CD4-positive, alpha-beta T cell (primary cell): ENCODE data around the gene ZNF679. TPM values are rescaled to one million over a fixed set of nuclear protein-coding genes. Genes with fewer than 3 reads are reported as not detected.
"Not testable (repeated sequence)": the region's sequence is repeated elsewhere in the genome, so short reads cannot be mapped to it uniquely, and the experiment has no call there.

ENCODE experiments used
- ATAC-seq: fragments of 200-7000 bp; cut with Tn5 transposase; one replicate; pipeline ENCODE4 v1.10.0; 2022; ENCODE audit warnings: mild to moderate bottlenecking; ENCODE audit not compliant: poor library complexity
- CTCF ChIA-PET: fragments of 350-600 bp; sonication (Branson Sonifier 250); formaldehyde crosslinking; loops from one replicate; lab custom pipeline; 2021; ENCODE audit warnings: antibody characterized with exemption, inconsistent platforms; lab: Charles Lee
- POLR2A ChIA-PET: fragments of 350-600 bp; sonication (Branson Sonifier 250); formaldehyde crosslinking; loops from one replicate; lab custom pipeline; 2021; ENCODE audit warnings: antibody characterized with exemption, inconsistent platforms; lab: Charles Lee
- DNase-seq, 14 experiments: peaks; one replicate each; pipeline ENCODE4 v3.0.0-alpha.2; 2013 to 2020; ENCODE audit warnings: mixed read lengths in 2 of 14
- H3K27ac ChIP-seq, 2 donors: one replicate each; pipeline versions ENCODE4 v1.5.1 to v1.7.0; 2013; ENCODE audit warnings: low read length in 2 of 2, low read depth in 1 of 2, mild to moderate bottlenecking in 1 of 2
- H3K27me3 ChIP-seq, 2 experiments: 1 replicate in 1 of 2; 2 replicates in 1 of 2; pipeline versions ENCODE4 v1.6.1 to v1.7.0; 2013; ENCODE audit warnings: low read length in 2 of 2, control low read depth in 1 of 2, mild to moderate bottlenecking in 1 of 2, moderate library complexity in 1 of 2; ENCODE audit not compliant: insufficient read depth in 2 of 2, control insufficient read depth in 1 of 2
- H3K36me3 ChIP-seq: one replicate; pipeline ENCODE4 v1.6.1; 2013; ENCODE audit warnings: low read length, control low read depth; ENCODE audit not compliant: insufficient read depth
- H3K4me1 ChIP-seq: one replicate; pipeline ENCODE4 v1.6.1; 2013; ENCODE audit warnings: low read length, control low read depth; ENCODE audit not compliant: insufficient read depth
- H3K4me3 ChIP-seq: one replicate; pipeline ENCODE4 v1.5.1; 2013; ENCODE audit warnings: mild to moderate bottlenecking, low read length, moderate library complexity
- H3K9me3 ChIP-seq, 2 experiments: 1 replicate in 1 of 2; 2 replicates in 1 of 2; pipeline versions ENCODE4 v1.6.1 to v1.7.0; 2013; ENCODE audit warnings: low read length in 2 of 2, mild to moderate bottlenecking in 2 of 2, control low read depth in 1 of 2, moderate library complexity in 1 of 2; ENCODE audit not compliant: control insufficient read depth in 1 of 2, insufficient read depth in 1 of 2
- H3K27ac Mint-ChIP-seq: one replicate; pipeline ENCODE4 v1.8.0; 2020; ENCODE audit warnings: mixed read lengths
- H3K27me3 Mint-ChIP-seq: one replicate; pipeline ENCODE4 v1.8.0; 2021; ENCODE audit warnings: mixed read lengths
- H3K36me3 Mint-ChIP-seq: one replicate; pipeline ENCODE4 v1.8.0; 2021; ENCODE audit warnings: low read depth, mixed read lengths
- H3K4me1 Mint-ChIP-seq: one replicate; pipeline ENCODE4 v1.8.0; 2021; ENCODE audit warnings: low read depth, mixed read lengths
- H3K4me3 Mint-ChIP-seq: one replicate; pipeline ENCODE4 v1.8.0; 2020; ENCODE audit warnings: mild to moderate bottlenecking, mixed read lengths
- H3K9me3 Mint-ChIP-seq: one replicate; pipeline ENCODE4 v1.8.0; 2020; ENCODE audit warnings: mixed read lengths
- intact Hi-C, 2 experiments: fragments of 100-400 bp; cut with DNase I in 1 of 2; cut with micrococcal nuclease in 1 of 2; formaldehyde crosslinking; loops; one replicate each; pipeline versions ENCODE4 v1.15.1 to v1.9.0; 2023 to 2025; cut with DNase I, micrococcal nuclease
- total RNA-seq, 174 experiments: library from RNA in 2 of 174; stranded (reverse) in 2 of 174; gene quantifications; one replicate each; pipeline ENCODE4 v1.2.3 and lab custom pipeline; 2021 to 2026
- TF ChIP-seq, protein P1 (sequence below): fragments of 200-600 bp; IDR thresholded peaks from one replicate; pipeline ENCODE4 v1.8.0; 2022; ENCODE audit warnings: antibody characterized with exemption, mild to moderate bottlenecking

ZNF679 gene
- total RNA-seq, 2 experiments from 2014 or later: not detected

DNA sequence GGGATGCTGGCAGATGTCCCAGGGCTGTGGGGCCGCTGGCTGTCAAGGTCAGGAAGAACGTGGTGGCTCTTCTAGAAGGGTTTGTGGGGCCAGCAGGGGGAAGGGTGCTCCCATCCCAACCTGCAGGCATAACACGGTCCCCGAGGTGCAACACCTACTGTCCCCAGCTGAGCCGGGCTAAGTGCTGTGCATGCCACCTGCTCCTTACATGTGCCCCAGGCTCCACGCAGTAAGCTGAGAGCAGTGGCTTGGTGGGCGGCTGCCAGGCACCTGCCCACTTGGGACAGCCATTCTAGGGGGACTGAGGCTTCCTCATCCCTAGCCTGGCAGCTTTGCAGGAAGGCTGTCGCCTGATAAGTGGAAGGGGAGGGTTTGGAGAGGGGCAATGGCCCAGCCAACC, 35.5 kb upstream of the ZNF679 start:
- peaks cover 9% of the 10 kb centered on the region for H3K9me3 Mint-ChIP-seq
- no peak overlapping the region for H3K27ac Mint-ChIP-seq
- DNase-seq: peak in 1 of 14 experiments; percentile 2
- ATAC-seq: no peak
- Histone ChIP-seq H3K9me3 (peaks cover 0 to 26% of the 10 kb centered on the region in 2 experiments), H3K4me3 (no peak overlapping the region), H3K27me3 (no peaks in the 10 kb centered on the region), H3K36me3 (no peaks in the 10 kb centered on the region), H3K27ac (no peak overlapping the region), H3K4me1 (no peaks in the 10 kb centered on the region)
- ChIA-PET POLR2A (no interaction called here), CTCF (no interaction called here)
- H3K4me3 Mint-ChIP-seq: no peak overlapping the region
- TF ChIP-seq, protein P1, sequence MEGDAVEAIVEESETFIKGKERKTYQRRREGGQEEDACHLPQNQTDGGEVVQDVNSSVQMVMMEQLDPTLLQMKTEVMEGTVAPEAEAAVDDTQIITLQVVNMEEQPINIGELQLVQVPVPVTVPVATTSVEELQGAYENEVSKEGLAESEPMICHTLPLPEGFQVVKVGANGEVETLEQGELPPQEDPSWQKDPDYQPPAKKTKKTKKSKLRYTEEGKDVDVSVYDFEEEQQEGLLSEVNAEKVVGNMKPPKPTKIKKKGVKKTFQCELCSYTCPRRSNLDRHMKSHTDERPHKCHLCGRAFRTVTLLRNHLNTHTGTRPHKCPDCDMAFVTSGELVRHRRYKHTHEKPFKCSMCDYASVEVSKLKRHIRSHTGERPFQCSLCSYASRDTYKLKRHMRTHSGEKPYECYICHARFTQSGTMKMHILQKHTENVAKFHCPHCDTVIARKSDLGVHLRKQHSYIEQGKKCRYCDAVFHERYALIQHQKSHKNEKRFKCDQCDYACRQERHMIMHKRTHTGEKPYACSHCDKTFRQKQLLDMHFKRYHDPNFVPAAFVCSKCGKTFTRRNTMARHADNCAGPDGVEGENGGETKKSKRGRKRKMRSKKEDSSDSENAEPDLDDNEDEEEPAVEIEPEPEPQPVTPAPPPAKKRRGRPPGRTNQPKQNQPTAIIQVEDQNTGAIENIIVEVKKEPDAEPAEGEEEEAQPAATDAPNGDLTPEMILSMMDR: no peak
- no peaks in the 10 kb centered on the region for H3K27me3 Mint-ChIP-seq
- H3K4me1 Mint-ChIP-seq: no peaks in the 10 kb centered on the region
- intact Hi-C loops: no loop called here
- no peaks in the 10 kb centered on the region for H3K36me3 Mint-ChIP-seq

DNA sequence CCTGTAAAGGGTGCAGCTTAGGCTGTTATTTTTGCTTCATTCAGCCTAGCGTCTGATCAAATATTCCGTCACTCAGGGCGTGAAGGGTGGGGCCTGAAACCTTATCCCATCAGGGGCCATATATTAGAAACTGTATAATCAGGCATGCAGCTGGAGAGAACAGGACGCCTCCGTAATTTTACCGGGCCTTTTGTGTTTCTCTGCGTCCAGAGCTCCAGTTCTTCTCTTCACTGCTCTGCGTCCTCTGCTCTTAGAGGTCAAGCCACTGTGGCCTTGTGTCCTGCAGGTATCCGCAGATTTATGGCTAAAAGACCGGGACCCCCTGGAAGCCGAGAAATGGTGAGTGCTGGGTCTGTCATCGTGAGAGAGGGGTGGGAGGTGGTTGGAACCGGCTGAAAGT, 21.4 kb upstream of the ZNF679 start, which contains the start of gene ZNF735:
Gene ZNF735, plus strand, starts transcription at position 301 of the 400 bp plus-strand sequence. Its CDS starts 0 bp downstream, at position 301.
- Histone ChIP-seq H3K9me3 (peaks cover 10 to 42% of the 10 kb centered on the region in 2 experiments), H3K4me1 (no peaks in the 10 kb centered on the region), H3K4me3 (no peak within 1 kb of the TSS), H3K27ac (no peak within 1 kb of the TSS), H3K36me3 (no peaks in the 10 kb centered on the region), H3K27me3 (no peaks in the 10 kb centered on the region)
- POLR2A ChIA-PET: no interaction called here
- ATAC-seq (no peak), DNase-seq (no peak)
- intact Hi-C loops: no loop called here
- Mint-ChIP-seq H3K36me3 (no peaks in the 10 kb centered on the region), H3K4me3 (no peak within 1 kb of the TSS), H3K9me3 (peaks cover 6% of the 10 kb centered on the region), H3K27ac (no peak within 1 kb of the TSS), H3K4me1 (no peaks in the 10 kb centered on the region), H3K27me3 (no peaks in the 10 kb centered on the region)
- CTCF ChIA-PET: no interaction called here
- TF ChIP-seq, protein P1: no peak

DNA sequence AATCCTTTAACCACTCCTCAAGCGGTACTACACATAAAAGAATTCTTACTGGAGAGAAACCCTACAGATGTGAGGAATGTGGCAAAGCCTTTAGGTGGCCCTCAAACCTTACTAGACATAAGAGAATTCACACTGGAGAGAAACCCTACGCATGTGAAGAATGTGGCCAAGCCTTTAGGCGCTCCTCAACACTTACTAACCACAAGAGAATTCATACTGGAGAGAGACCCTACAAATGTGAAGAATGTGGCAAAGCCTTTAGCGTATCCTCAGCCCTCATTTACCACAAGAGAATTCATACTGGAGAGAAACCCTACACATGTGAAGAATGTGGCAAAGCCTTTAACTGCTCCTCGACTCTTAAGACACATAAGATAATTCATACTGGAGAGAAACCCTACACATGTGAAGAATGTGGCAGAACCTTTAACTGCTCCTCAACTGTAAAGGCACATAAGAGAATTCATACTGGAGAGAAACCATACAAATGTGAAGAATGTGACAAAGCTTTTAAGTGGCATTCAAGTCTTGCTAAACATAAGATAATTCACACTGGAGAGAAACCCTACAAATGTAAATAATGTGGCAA, 8.5 kb upstream of the ZNF679 start:
- H3K27ac Mint-ChIP-seq, H3K36me3 ChIP-seq, intact Hi-C loops, H3K4me1 ChIP-seq, H3K27ac ChIP-seq, H3K4me1 Mint-ChIP-seq, DNase-seq, CTCF ChIA-PET, H3K27me3 Mint-ChIP-seq, H3K4me3 Mint-ChIP-seq, ATAC-seq, H3K4me3 ChIP-seq, POLR2A ChIA-PET, H3K27me3 ChIP-seq: not testable (repeated sequence)
- peaks cover 17 to 43% of the 10 kb centered on the region in 2 experiments for H3K9me3 ChIP-seq
- peaks cover 24% of the 10 kb centered on the region for H3K9me3 Mint-ChIP-seq
- H3K36me3 Mint-ChIP-seq: peaks cover 13% of the 10 kb centered on the region

DNA sequence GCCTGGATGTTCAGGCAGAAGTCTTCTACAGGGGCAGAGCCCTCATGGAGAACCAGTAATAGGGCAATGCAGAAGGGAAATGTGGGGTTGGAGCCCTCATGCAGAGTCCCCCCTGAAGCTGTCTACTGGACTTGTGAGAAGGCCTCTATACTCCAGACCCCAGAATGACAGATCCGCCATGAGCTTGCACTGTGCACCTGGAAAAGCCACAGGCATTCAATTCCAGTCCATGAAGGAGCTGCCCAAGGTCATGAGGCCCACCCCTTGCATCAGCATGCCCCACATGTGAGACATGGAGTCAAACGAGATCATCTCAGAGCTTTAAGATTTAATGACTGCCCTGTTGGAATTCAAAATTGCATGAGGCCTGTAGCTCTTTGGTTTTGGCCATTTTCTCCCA, 4.9 kb upstream of the ZNF679 start:
- H3K4me3 ChIP-seq: no peak overlapping the region
- H3K36me3 ChIP-seq: no peaks in the 10 kb centered on the region
- no peaks in the 10 kb centered on the region for H3K4me1 ChIP-seq
- ChIA-PET POLR2A (interaction anchor here (0.6 kb wide), 1 partner anchor 602 kb away, joined by 3 read pairs; no protein-coding TSS in a partner anchor), CTCF (no interaction called here)
- ATAC-seq (no peak), DNase-seq (no peak)
- no peaks in the 10 kb centered on the region for H3K27me3 ChIP-seq
- TF ChIP-seq, protein P1: no peak
- no peak overlapping the region for H3K27ac Mint-ChIP-seq
- H3K4me1 Mint-ChIP-seq: no peaks in the 10 kb centered on the region
- peaks cover 20 to 54% of the 10 kb centered on the region in 2 experiments for H3K9me3 ChIP-seq
- H3K36me3 Mint-ChIP-seq: peaks cover 13% of the 10 kb centered on the region
- intact Hi-C loops: no loop called here
- no peak overlapping the region for H3K4me3 Mint-ChIP-seq
- no peaks in the 10 kb centered on the region for H3K27me3 Mint-ChIP-seq
- H3K27ac ChIP-seq: no peak overlapping the region
- H3K9me3 Mint-ChIP-seq: peaks cover 18% of the 10 kb centered on the region
